ENCODE data around the gene CDK12.

The CDK12 gene

GRCh38 chr17:39569126-39569525, 107.8 kb downstream of the CDK12 start:
- TF ChIP-seq CTCF (IDR thresholded peaks at IDR 0.05; ENCODE audit: insufficient read depth, low read depth, low read length, missing control alignments), result no peak
- DNase-seq (ENCODE audit: low read depth), result no peak
- no peak overlapping the region for H3K4me3 ChIP-seq (ENCODE audit: low read depth, low read length)

- no peak overlapping the region for H3K4me3 ChIP-seq (ENCODE audit: low read depth, low read length)
- DNase-seq (ENCODE audit: low read depth), result no peak
- no peak for TF ChIP-seq CTCF (IDR thresholded peaks at IDR 0.05; ENCODE audit: insufficient read depth, low read depth, low read length, missing control alignments)
These were observed 110.8 kb downstream of the CDK12 start for GRCh38 chr17:39572121-39572520.

GRCh38 chr17:39573447-39574298, 112.4 kb downstream of the CDK12 start:
- peak overlapping the region; percentile 52 for H3K4me3 ChIP-seq (ENCODE audit: low read depth, low read length)
- no peak for TF ChIP-seq CTCF (IDR thresholded peaks at IDR 0.05; ENCODE audit: insufficient read depth, low read depth, low read length, missing control alignments)
- peak; percentile 45 for DNase-seq (ENCODE audit: low read depth)

GRCh38 chr17:39576187-39576586, 114.9 kb downstream of the CDK12 start:
- TF ChIP-seq CTCF (IDR thresholded peaks at IDR 0.05; ENCODE audit: insufficient read depth, low read depth, low read length, missing control alignments), result peak; percentile 59
- DNase-seq (ENCODE audit: low read depth), result peak; percentile 9
- H3K4me3 ChIP-seq (ENCODE audit: low read depth, low read length), result no peak overlapping the region

GRCh38 chr17:39578272-39578671, 117.0 kb downstream of the CDK12 start:
- TF ChIP-seq CTCF (IDR thresholded peaks at IDR 0.05; ENCODE audit: insufficient read depth, low read depth, low read length, missing control alignments), result no peak
- H3K4me3 ChIP-seq (ENCODE audit: low read depth, low read length), result no peak overlapping the region
- no peak for DNase-seq (ENCODE audit: low read depth)

- no peak for DNase-seq (ENCODE audit: low read depth)
- TF ChIP-seq CTCF (IDR thresholded peaks at IDR 0.05; ENCODE audit: insufficient read depth, low read depth, low read length, missing control alignments), result no peak
- H3K4me3 ChIP-seq (ENCODE audit: low read depth, low read length), result no peak overlapping the region
These were observed 118.2 kb downstream of the CDK12 start for GRCh38 chr17:39579318-39580081.

All from GM12865 (cell line).